PC-3 (cell line): Measurements from ENCODE around the gene TCN2. TPM values are rescaled to one million over a fixed set of nuclear protein-coding genes. Genes with fewer than 3 reads are reported as not detected.

Source experiments
- ATAC-seq: fragments of 200-7000 bp; cut with Tn5 transposase; 2 replicates; pipeline ENCODE4 v1.9.1; 2020; ENCODE audit warnings: mild to moderate bottlenecking, moderate library complexity
- BruUV-seq: library from RNA; stranded (reverse); fragments of 400-500 nt; replicated peaks from 2 replicates; lab custom pipeline; 2021; lab: Mats Ljungman, UMichigan
- CTCF ChIA-PET: fragments of 300-600 bp; sonication (Branson Sonifier 250); formaldehyde crosslinking; loops from one replicate; lab custom pipeline; 2022; ENCODE audit warnings: antibody characterized with exemption; lab: Charles Lee
- POLR2A ChIA-PET: fragments of 300-600 bp; sonication (Branson Sonifier 250); formaldehyde crosslinking; loops from one replicate; lab custom pipeline; 2022; ENCODE audit warnings: antibody characterized with exemption; ENCODE audit not compliant: unreplicated experiment; lab: Charles Lee
- DNase-seq: peaks from one replicate; pipeline ENCODE4 v3.0.0-alpha.2; 2015
- H2AFZ ChIP-seq: fragments of 300-600 bp; sonication (generic); 2 replicates; pipeline ENCODE4 v1.6.0; 2016; ENCODE audit warnings: antibody characterized with exemption, low read length
- H3F3A ChIP-seq: fragments of 300-600 bp; sonication (generic); one replicate; pipeline ENCODE4 v1.6.0; 2017; ENCODE audit warnings: antibody characterized with exemption, low read length, control low read depth, mild to moderate bottlenecking; ENCODE audit not compliant: unreplicated experiment
- H3K27ac ChIP-seq: fragments of 300-600 bp; sonication (generic); 2 replicates; pipeline ENCODE4 v1.5.1; 2016; ENCODE audit warnings: mild to moderate bottlenecking, low read length
- H3K27me3 ChIP-seq: fragments of 300-600 bp; sonication (generic); 2 replicates; pipeline ENCODE4 v1.6.1; 2016; ENCODE audit warnings: low read length, mixed read lengths
- H3K36me3 ChIP-seq: fragments of 300-600 bp; sonication (generic); 2 replicates; pipeline ENCODE4 v1.6.1; 2016; ENCODE audit warnings: low read depth, mixed run types, low read length, mixed read lengths
- H3K4me1 ChIP-seq: fragments of 300-600 bp; sonication (generic); 2 replicates; pipeline ENCODE4 v1.5.1; 2016; ENCODE audit warnings: low read length; ENCODE audit not compliant: insufficient read depth
- H3K4me2 ChIP-seq: fragments of 300-600 bp; sonication (generic); 2 replicates; pipeline ENCODE4 v1.6.0; 2016; ENCODE audit warnings: low read length
- H3K4me3 ChIP-seq: fragments of 300-600 bp; sonication (generic); 2 replicates; pipeline ENCODE4 v1.5.1; 2016; ENCODE audit warnings: mild to moderate bottlenecking, low read length, mixed read lengths
- H3K79me2 ChIP-seq: fragments of 300-600 bp; sonication (generic); 2 replicates; pipeline ENCODE4 v1.6.1; 2017; ENCODE audit warnings: low read length, mixed read lengths
- H3K9ac ChIP-seq: fragments of 300-600 bp; sonication (generic); 2 replicates; pipeline ENCODE4 v1.6.0; 2016; ENCODE audit warnings: mild to moderate bottlenecking, low read length
- H3K9me2 ChIP-seq: fragments of 300-600 bp; sonication (generic); replicated peaks from 2 replicates; pipeline ENCODE4 v1.6.1; 2016; ENCODE audit warnings: mixed run types, low read length, mixed read lengths
- H3K9me3 ChIP-seq: fragments of 300-600 bp; sonication (generic); 2 replicates; pipeline ENCODE4 v1.6.1; 2016; ENCODE audit warnings: low read length, mixed read lengths
- H4K20me1 ChIP-seq: fragments of 300-600 bp; sonication (generic); 2 replicates; pipeline ENCODE4 v1.6.1; 2016; ENCODE audit warnings: low read length, mixed read lengths
- CTCF ChIP-seq: fragments of 300-600 bp; sonication (generic); conservative IDR thresholded peaks from 2 replicates; pipeline ENCODE4 v1.5.1; 2017; ENCODE audit warnings: antibody characterized with exemption, low read depth, mild to moderate bottlenecking, low read length
- EZH2 ChIP-seq: fragments of 300-600 bp; sonication (generic); IDR thresholded peaks from one replicate; pipeline ENCODE4 v1.6.1; 2017; ENCODE audit warnings: antibody characterized with exemption, mild to moderate bottlenecking, low read length; ENCODE audit not compliant: unreplicated experiment
- EZH2phosphoT487 ChIP-seq: fragments of 300-600 bp; sonication (generic); IDR thresholded peaks from 2 replicates; pipeline ENCODE4 v1.6.1; 2018; ENCODE audit warnings: mild to moderate bottlenecking, antibody characterized with exemption, low read length, borderline replicate concordance
- intact Hi-C: fragments of 100-400 bp; cut with micrococcal nuclease; formaldehyde crosslinking; loops from 2 replicates; pipeline ENCODE4 v1.9.0; 2023
- total RNA-seq: library from RNA; depleted of rRNA; stranded (reverse); fragments of >200 nt; gene quantifications from 2 replicates; pipeline ENCODE4 v1.2.3, GENCODE V29; 2014

TCN2 gene
- total RNA-seq, 1 experiment from 2014 or later, result 1.7 TPM

GRCh38 chr22:30647536-30647935, 40.6 kb downstream of the TCN2 start:
- Histone ChIP-seq H4K20me1 (no peaks in the 10 kb centered on the region), H2AFZ (no peak overlapping the region), H3K9me3 (no peaks in the 10 kb centered on the region), H3K4me1 (peaks cover 28% of the 10 kb centered on the region), H3K27me3 (no peaks in the 10 kb centered on the region), H3K4me2 (no peak overlapping the region), H3K27ac (no peak overlapping the region), H3K36me3 (no peaks in the 10 kb centered on the region), H3K4me3 (no peak overlapping the region), H3F3A (no peaks in the 10 kb centered on the region), H3K79me2 (peaks cover 7% of the 10 kb centered on the region; the same call in 1 of the 2 replicates), H3K9ac (no peak overlapping the region), H3K9me2 (no peaks in the 10 kb centered on the region)
- BruUV-seq, result no TSS peak
- ATAC-seq, result no peak
- ChIA-PET CTCF (no interaction called here), POLR2A (no interaction called here)
- peak; percentile 15 for DNase-seq
- intact Hi-C loops, result no loop called here
- TF ChIP-seq EZH2phosphoT487, result no peak
- TF ChIP-seq CTCF, result no peak
- TF ChIP-seq EZH2, result no peak

- H3K4me3 ChIP-seq, result no peak overlapping the region
- no peak overlapping the region for H2AFZ ChIP-seq
- intact Hi-C loops, result no loop called here
- TF ChIP-seq EZH2 (no peak), EZH2phosphoT487 (no peak), CTCF (no peak)
- H3K36me3 ChIP-seq, result no peaks in the 10 kb centered on the region
- POLR2A ChIA-PET, result interaction anchor here (0.5 kb wide), 1 partner anchor 14 kb away, joined by 17 read pairs; no protein-coding TSS in a partner anchor
- peak overlapping the region; percentile 66 for H3K4me2 ChIP-seq
- H3K27me3 ChIP-seq, result no peaks in the 10 kb centered on the region
- no TSS peak for BruUV-seq
- CTCF ChIA-PET, result interaction anchor here (1.4 kb wide), 1 partner anchor 15 kb away, joined by 5 read pairs; no protein-coding TSS in a partner anchor
- H3K9me3 ChIP-seq, result no peaks in the 10 kb centered on the region
- no peak overlapping the region; the same call in 1 of the 2 replicates for H3K9ac ChIP-seq
- ATAC-seq (no peak), DNase-seq (no peak)
- H3K9me2 ChIP-seq, result no peaks in the 10 kb centered on the region
- H3K27ac ChIP-seq, result peak overlapping the region; percentile 69
- no peaks in the 10 kb centered on the region for H4K20me1 ChIP-seq
- H3K4me1 ChIP-seq, result peaks cover 19% of the 10 kb centered on the region
- no peaks in the 10 kb centered on the region for H3F3A ChIP-seq
- peaks cover 7% of the 10 kb centered on the region; the same call in 1 of the 2 replicates for H3K79me2 ChIP-seq
Observed at GRCh38 chr22:30648825-30649224, 41.9 kb downstream of the TCN2 start.

GRCh38 chr22:30649430-30650007, 42.5 kb downstream of the TCN2 start:
- Histone ChIP-seq H3K27me3 (no peaks in the 10 kb centered on the region), H3K79me2 (peaks cover 6% of the 10 kb centered on the region; the same call in 1 of the 2 replicates), H3K4me2 (peak overlapping the region; percentile 66), H3K9me2 (no peaks in the 10 kb centered on the region), H2AFZ (no peak overlapping the region), H3K9ac (no peak overlapping the region; the same call in 1 of the 2 replicates), H3K9me3 (no peaks in the 10 kb centered on the region), H3F3A (no peaks in the 10 kb centered on the region), H4K20me1 (no peaks in the 10 kb centered on the region), H3K27ac (peak overlapping the region; percentile 69), H3K4me1 (peaks cover 12% of the 10 kb centered on the region), H3K36me3 (no peaks in the 10 kb centered on the region), H3K4me3 (no peak overlapping the region)
- intact Hi-C loops, result no loop called here
- peak; percentile 90 for DNase-seq
- ChIA-PET CTCF (interaction anchor here (1.4 kb wide), 1 partner anchor 15 kb away, joined by 5 read pairs; no protein-coding TSS in a partner anchor), POLR2A (no interaction called here)
- TF ChIP-seq CTCF (peak; percentile 34; the same call in 1 of the 2 replicates), EZH2 (no peak)
- peak; percentile 100 for ATAC-seq
- no TSS peak for BruUV-seq
